ENCODE results near the gene WDR72. TPM values are rescaled to one million over a fixed set of nuclear protein-coding genes. Genes with fewer than 3 reads are reported as not detected.

The WDR72 gene
- total RNA-seq, 4 donors from 2014 or later = 87.7 to 110 (median 98.6) TPM

DNA sequence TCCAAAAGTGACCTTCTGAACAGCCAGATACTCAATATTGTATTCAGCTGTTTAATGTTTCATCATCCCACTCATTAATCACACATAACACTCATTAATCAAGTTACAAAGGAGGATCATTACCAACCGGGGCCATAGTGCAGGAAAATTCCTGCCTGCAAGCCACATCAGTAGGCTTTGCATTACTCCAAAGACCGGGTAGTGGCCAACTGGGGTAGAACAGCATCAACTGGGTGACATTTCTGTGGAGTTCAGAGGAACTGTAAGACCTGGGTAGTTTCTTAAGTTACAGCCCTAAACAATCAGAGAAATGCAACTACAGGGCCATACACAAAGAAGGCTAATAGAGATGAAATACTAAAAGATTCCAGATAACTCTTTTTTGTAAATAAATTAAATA is 253.1 kb downstream of the WDR72 start:
- 82 to 85% methylated on average over 2 of the region's 2 CpGs for WGBS, 2 donors
- Histone ChIP-seq H3K4me3 (replicated peaks in 1 of 3) (no peak overlapping the region), H3K27me3 (no peaks in the 10 kb centered on the region), H3K36me3 (no peaks in the 10 kb centered on the region), H3K27ac (no peak overlapping the region), H3K9me3 (no peaks in the 10 kb centered on the region), H3K4me1 (no peaks in the 10 kb centered on the region)
- DNase-seq = no peak
- intact Hi-C loops (cut with DNase I) = no loop called here
- TF ChIP-seq POLR2A (IDR thresholded peaks at IDR 0.05) = no peak
- TF ChIP-seq, protein P1, sequence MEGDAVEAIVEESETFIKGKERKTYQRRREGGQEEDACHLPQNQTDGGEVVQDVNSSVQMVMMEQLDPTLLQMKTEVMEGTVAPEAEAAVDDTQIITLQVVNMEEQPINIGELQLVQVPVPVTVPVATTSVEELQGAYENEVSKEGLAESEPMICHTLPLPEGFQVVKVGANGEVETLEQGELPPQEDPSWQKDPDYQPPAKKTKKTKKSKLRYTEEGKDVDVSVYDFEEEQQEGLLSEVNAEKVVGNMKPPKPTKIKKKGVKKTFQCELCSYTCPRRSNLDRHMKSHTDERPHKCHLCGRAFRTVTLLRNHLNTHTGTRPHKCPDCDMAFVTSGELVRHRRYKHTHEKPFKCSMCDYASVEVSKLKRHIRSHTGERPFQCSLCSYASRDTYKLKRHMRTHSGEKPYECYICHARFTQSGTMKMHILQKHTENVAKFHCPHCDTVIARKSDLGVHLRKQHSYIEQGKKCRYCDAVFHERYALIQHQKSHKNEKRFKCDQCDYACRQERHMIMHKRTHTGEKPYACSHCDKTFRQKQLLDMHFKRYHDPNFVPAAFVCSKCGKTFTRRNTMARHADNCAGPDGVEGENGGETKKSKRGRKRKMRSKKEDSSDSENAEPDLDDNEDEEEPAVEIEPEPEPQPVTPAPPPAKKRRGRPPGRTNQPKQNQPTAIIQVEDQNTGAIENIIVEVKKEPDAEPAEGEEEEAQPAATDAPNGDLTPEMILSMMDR (IDR thresholded peaks at IDR 0.05) = no peak

DNA sequence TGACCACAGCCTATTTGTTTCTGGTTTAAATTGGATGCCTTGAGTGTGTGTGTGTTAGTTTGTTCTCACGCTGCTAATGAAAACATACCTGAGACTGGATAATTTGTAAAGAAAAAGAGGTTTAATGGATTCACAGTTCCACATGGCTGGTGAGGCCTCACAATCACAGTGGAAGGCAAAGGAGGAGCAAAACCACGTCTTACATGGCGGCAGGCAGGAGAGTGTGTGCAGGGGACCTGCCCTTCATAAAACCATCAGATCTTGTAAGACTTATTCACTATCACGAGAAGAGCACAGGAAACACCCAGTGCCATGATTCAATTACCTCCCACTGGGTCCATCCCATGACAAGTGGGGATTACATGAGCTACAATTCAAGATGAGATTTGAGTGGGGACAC is 260.5 kb downstream of the WDR72 start:
- 69 to 77% methylated on average over 4 of the region's 4 CpGs for WGBS, 2 donors
- H3K27me3 ChIP-seq = no peaks in the 10 kb centered on the region
- no peaks in the 10 kb centered on the region for H3K9me3 ChIP-seq
- H3K27ac ChIP-seq = no peak overlapping the region
- no peak overlapping the region for H3K4me3 ChIP-seq (replicated peaks in 1 of 3)
- H3K4me1 ChIP-seq = no peaks in the 10 kb centered on the region
- intact Hi-C loops (cut with DNase I) = no loop called here
- H3K36me3 ChIP-seq = no peaks in the 10 kb centered on the region
- no peak for TF ChIP-seq POLR2A (IDR thresholded peaks at IDR 0.05)
- TF ChIP-seq, protein P1 (IDR thresholded peaks at IDR 0.05) = no peak
- no peak for DNase-seq

DNA sequence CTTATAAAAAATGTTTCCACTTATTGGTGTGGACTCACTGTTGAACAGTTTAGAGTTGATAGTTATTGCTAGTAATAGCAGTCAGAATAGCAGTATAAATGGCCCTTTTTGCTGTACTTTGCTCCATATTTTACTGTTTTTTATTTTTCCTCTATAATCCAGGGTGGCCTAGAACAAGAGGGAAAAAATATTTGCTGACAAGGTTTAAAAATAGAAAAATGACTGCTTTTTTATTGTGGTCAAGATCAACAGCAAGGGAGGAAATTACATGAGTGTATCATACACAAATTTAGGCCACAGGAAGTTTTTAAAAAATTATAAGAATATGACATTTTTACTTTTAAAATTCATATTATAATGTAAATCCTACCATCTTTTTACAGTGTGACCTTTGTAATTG is 269.1 kb downstream of the WDR72 start:
- Histone ChIP-seq H3K27ac (no peak overlapping the region), H3K4me3 (replicated peaks in 1 of 3) (no peak overlapping the region), H3K27me3 (no peaks in the 10 kb centered on the region), H3K36me3 (no peaks in the 10 kb centered on the region), H3K4me1 (no peaks in the 10 kb centered on the region), H3K9me3 (no peaks in the 10 kb centered on the region)
- no peak for DNase-seq
- intact Hi-C loops (cut with DNase I) = no loop called here
- TF ChIP-seq, protein P1 (IDR thresholded peaks at IDR 0.05) = no peak
- no peak for TF ChIP-seq POLR2A (IDR thresholded peaks at IDR 0.05)

DNA sequence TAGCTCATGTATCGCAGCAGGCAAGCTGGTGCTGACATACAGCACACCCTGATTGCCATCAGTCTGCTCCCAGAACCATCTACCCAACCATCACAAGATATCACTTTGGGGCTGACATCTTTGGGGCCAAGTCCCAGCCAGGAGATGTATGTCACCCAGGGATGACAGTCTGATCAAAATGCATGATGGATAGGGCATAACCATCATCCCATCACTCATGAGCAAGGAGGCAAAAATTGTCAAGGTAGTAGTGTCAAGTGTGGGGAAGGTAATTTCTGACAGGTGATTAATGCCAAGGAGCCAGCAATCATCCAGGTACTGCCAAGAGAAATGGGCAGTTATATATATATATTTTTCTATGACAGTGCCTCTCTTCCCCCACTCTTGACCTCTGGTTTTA is 277.4 kb downstream of the WDR72 start:
- Histone ChIP-seq H3K27ac (no peak overlapping the region), H3K9me3 (no peaks in the 10 kb centered on the region), H3K36me3 (no peaks in the 10 kb centered on the region), H3K4me3 (replicated peaks in 1 of 3) (no peak overlapping the region), H3K27me3 (no peaks in the 10 kb centered on the region), H3K4me1 (no peaks in the 10 kb centered on the region)
- DNase-seq = no peak
- intact Hi-C loops (cut with DNase I) = no loop called here
- 93 to 94% methylated on average over 1 of the region's 1 CpG for WGBS, 2 donors
- TF ChIP-seq, protein P1 (IDR thresholded peaks at IDR 0.05) = no peak
- TF ChIP-seq POLR2A (IDR thresholded peaks at IDR 0.05) = no peak

DNA sequence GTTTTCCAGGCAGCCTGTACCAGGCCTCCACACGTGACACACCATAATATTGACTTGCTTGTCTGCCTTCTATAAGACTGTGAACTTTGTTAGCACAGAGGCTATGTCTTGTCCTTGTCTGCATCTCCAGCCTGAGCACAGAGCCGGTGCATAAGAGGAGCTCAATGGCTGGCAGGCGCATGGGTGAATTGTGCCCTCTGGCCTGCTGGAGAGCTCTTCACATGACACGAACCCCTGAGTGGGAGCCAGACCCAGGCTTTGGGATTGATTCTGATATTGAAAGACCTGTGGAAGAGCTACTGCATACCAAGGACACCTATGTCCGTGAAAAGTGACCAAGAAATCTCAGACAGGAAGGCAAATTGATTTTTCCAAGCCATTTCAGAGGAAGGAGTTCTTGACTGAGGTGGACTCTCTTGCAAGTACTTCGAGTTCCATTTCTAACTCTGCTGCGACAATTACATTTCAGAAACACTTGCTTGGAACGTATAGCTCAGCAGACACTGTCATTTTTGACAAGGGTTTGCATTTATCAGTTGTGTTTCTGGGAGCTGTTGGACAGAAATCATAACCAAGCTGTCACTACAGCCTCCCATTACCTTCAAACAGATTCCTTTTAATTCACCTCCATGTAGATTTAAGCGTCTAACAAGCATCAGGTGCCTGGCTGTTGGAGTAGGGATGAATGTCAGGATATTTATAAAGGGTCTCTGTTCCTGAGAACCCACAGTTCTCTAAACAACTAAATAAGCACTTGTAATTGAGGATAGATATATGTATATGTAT is 281.3 kb downstream of the WDR72 start:
- WGBS, 2 donors = 69 to 73% methylated on average over 9 of the region's 9 CpGs
- H3K27me3 ChIP-seq = no peaks in the 10 kb centered on the region
- intact Hi-C loops (cut with DNase I) = no loop called here

More for the DNA sequence above, 281.3 kb downstream of the WDR72 start:
- DNase-seq = no peak
- Histone ChIP-seq H3K9me3 (no peaks in the 10 kb centered on the region), H3K27ac (no peak overlapping the region), H3K4me3 (replicated peaks in 1 of 3) (no peak overlapping the region), H3K36me3 (no peaks in the 10 kb centered on the region), H3K4me1 (no peaks in the 10 kb centered on the region)
- TF ChIP-seq, protein P1 (IDR thresholded peaks at IDR 0.05) = no peak
- TF ChIP-seq POLR2A (IDR thresholded peaks at IDR 0.05) = no peak
